Neural cell (in vitro differentiated cells): Measurements from ENCODE around the gene FAM20C. TPM values are rescaled to one million over a fixed set of nuclear protein-coding genes. Genes with fewer than 3 reads are reported as not detected.

Experiments
- H2AFZ ChIP-seq: fragments of 200-600, 300-800 bp; sonication (generic), shearing (Covaris generic); 2 replicates; pipeline ENCODE4 v1.6.0; 2014; ENCODE audit warnings: low read depth, mild to moderate bottlenecking, antibody characterized with exemption, low read length, moderate library complexity
- H3F3A ChIP-seq: fragments of 200-600 bp; shearing (Covaris generic); 2 replicates; pipeline ENCODE4 v1.6.1; 2016; ENCODE audit warnings: mild to moderate bottlenecking, moderate library complexity, mixed read lengths, antibody characterized with exemption, low read length; ENCODE audit not compliant: insufficient read depth, poor library complexity, severe bottlenecking
- H3K27ac ChIP-seq: fragments of 200-600, 300-800 bp; sonication (generic), shearing (Covaris generic); 2 replicates; pipeline ENCODE4 v1.5.1; 2014; ENCODE audit warnings: mild to moderate bottlenecking, low read length, moderate library complexity
- H3K27me3 ChIP-seq: fragments of 300-800, 200-600 bp; sonication (generic), shearing (Covaris generic); 2 replicates; pipeline ENCODE4 v1.6.0; 2014; ENCODE audit warnings: mild to moderate bottlenecking, low read depth, low read length, moderate library complexity; ENCODE audit not compliant: insufficient read depth
- H3K36me3 ChIP-seq: fragments of 300-800, 200-600 bp; sonication (generic), shearing (Covaris generic); 2 replicates; pipeline ENCODE4 v1.5.1; 2014; ENCODE audit warnings: mild to moderate bottlenecking, antibody characterized with exemption, low read length, moderate library complexity; ENCODE audit not compliant: insufficient read depth
- H3K4me2 ChIP-seq: fragments of 300-800, 200-600 bp; sonication (generic), shearing (Covaris generic); 2 replicates; pipeline ENCODE4 v1.6.0; 2014; ENCODE audit warnings: mild to moderate bottlenecking, low read length
- H3K4me3 ChIP-seq: fragments of 300-800, 200-600 bp; sonication (generic), shearing (Covaris generic); 2 replicates; pipeline ENCODE4 v1.5.1; 2014; ENCODE audit warnings: mild to moderate bottlenecking, low read length, moderate library complexity
- H3K79me2 ChIP-seq: fragments of 200-600 bp; shearing (Covaris generic); replicated peaks from 2 replicates; pipeline ENCODE4 v1.6.0; 2014; ENCODE audit warnings: mild to moderate bottlenecking, low read length, moderate library complexity; ENCODE audit not compliant: insufficient read depth
- H3K9ac ChIP-seq: fragments of 300-800, 200-600 bp; sonication (generic), shearing (Covaris generic); 2 replicates; pipeline ENCODE4 v1.6.1; 2016; ENCODE audit warnings: mild to moderate bottlenecking, low read length, mixed read lengths
- H3K9me2 ChIP-seq: fragments of 200-600 bp; shearing (Covaris generic); 2 replicates; pipeline ENCODE4 v1.6.1; 2016; ENCODE audit warnings: mild to moderate bottlenecking, low read length, mixed read lengths; ENCODE audit not compliant: insufficient read depth
- H3K9me3 ChIP-seq: fragments of 200-600, 300-800 bp; sonication (generic), shearing (Covaris generic); 2 replicates; pipeline ENCODE4 v1.6.1; 2016; ENCODE audit warnings: mild to moderate bottlenecking, mixed run types, low read length, moderate library complexity, mixed read lengths
- H4K20me1 ChIP-seq: fragments of 200-600 bp; shearing (Covaris generic); 2 replicates; pipeline ENCODE4 v1.6.1; 2016; ENCODE audit warnings: mild to moderate bottlenecking, mixed run types; ENCODE audit not compliant: insufficient read depth
- EP300 ChIP-seq: fragments of 450-650 bp; conservative IDR thresholded peaks from 2 replicates; pipeline ENCODE4 v1.6.1; 2014; ENCODE audit warnings: antibody characterized with exemption, mild to moderate bottlenecking, moderate library complexity; ENCODE audit not compliant: poor library complexity, severe bottlenecking
- EZH2 ChIP-seq: fragments of 200-600, 300-800 bp; shearing (Covaris generic), sonication (generic); IDR thresholded peaks from 2 replicates; pipeline ENCODE4 v1.6.1; 2014; ENCODE audit warnings: antibody characterized with exemption, low read length, borderline replicate concordance, mild to moderate bottlenecking; ENCODE audit not compliant: insufficient read depth, poor library complexity, severe bottlenecking
- MXI1 ChIP-seq: fragments of 450-650 bp; conservative IDR thresholded peaks from 2 replicates; pipeline ENCODE4 v1.6.1; 2014; ENCODE audit warnings: antibody characterized with exemption, mild to moderate bottlenecking; ENCODE audit not compliant: poor library complexity, severe bottlenecking
- POLR2AphosphoS5 ChIP-seq: IDR thresholded peaks from 2 replicates; pipeline ENCODE4 v1.6.1; 2012
- RAD21 ChIP-seq: fragments of 450-650 bp; conservative IDR thresholded peaks from 2 replicates; pipeline ENCODE4 v1.6.1; 2014; ENCODE audit warnings: antibody characterized with exemption, mild to moderate bottlenecking, moderate library complexity
- SMC3 ChIP-seq: fragments of 450-650 bp; conservative IDR thresholded peaks from 2 replicates; pipeline ENCODE4 v1.6.1; 2014; ENCODE audit warnings: antibody characterized with exemption, mild to moderate bottlenecking, moderate library complexity; ENCODE audit not compliant: poor library complexity
- TAF1 ChIP-seq: IDR thresholded peaks from 2 replicates; pipeline ENCODE4 v1.6.1; 2012; ENCODE audit warnings: low read depth
- polyA plus RNA-seq: library from polyadenylated mRNA; depleted of rRNA; stranded (reverse); fragments of >200 nt; gene quantifications from 2 replicates; pipeline ENCODE4 v1.2.3, GENCODE V29; 2014
- TF ChIP-seq, protein P1 (sequence below): IDR thresholded peaks from 2 replicates; pipeline ENCODE4 v1.6.1; 2012; ENCODE audit warnings: borderline replicate concordance
- TF ChIP-seq, protein P2 (sequence below): fragments of 450-650 bp; IDR thresholded peaks from 2 replicates; pipeline ENCODE4 v1.5.1; 2014; ENCODE audit warnings: antibody characterized with exemption, mild to moderate bottlenecking, moderate library complexity; ENCODE audit not compliant: poor library complexity, severe bottlenecking

FAM20C gene
- polyA plus RNA-seq, 1 donor from 2014 or later: 22.7 TPM

DNA sequence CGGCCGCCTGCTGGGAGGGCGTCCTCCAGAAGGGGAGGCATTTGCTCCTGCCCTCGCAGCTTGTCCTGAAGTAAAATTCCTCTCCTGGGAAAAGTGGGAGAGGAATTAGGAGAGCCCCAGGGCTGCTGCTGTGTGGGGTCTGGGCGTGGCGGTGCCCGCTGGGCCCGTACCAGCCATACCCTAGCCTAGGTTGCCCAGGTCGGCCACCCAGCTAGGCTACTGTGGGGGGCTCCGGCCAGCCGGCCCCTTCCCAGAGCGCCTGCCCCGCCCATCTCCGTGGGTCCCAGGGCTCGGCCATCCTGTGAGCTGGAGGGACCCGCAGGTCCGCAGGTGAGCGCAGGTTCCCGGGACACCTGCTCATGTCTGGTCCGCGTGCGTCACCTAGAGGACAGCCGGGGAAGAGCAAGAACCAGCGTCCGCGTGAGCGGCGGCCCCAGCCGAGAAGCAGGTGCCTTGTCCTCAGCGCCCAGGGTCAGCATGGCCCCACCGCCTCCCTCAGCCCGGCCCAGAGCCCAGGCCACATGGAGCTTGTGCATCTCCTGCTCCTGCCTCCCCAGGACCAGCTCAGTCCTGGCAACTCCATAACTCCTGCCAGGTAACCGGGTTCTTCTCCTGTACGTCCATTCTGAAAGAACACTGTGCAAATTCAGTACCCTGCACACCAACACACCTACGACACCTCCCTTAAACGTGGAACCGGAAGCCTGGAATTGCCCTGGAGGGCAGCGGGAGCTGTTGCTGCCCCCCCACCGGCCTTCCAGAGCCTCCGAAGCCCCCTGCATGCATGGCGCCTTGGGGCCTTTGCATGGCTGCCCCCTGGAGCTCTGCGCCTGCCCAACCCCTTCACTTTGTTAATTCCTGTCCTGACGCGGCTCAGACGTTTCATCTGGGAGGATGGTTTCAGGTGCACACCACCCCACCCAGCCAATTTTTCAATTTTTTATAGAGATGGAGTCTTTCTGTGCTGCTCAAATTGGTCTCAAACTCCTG lies 74.8 kb downstream of the FAM20C start:
- no peaks in the 10 kb centered on the region for H3F3A ChIP-seq
- H3K27ac ChIP-seq: no peak overlapping the region
- H3K9me2 ChIP-seq: no peaks in the 10 kb centered on the region
- no peak overlapping the region for H3K9ac ChIP-seq
- H3K4me3 ChIP-seq: no peak overlapping the region
- TF ChIP-seq MXI1: no peak
- TF ChIP-seq, protein P1, sequence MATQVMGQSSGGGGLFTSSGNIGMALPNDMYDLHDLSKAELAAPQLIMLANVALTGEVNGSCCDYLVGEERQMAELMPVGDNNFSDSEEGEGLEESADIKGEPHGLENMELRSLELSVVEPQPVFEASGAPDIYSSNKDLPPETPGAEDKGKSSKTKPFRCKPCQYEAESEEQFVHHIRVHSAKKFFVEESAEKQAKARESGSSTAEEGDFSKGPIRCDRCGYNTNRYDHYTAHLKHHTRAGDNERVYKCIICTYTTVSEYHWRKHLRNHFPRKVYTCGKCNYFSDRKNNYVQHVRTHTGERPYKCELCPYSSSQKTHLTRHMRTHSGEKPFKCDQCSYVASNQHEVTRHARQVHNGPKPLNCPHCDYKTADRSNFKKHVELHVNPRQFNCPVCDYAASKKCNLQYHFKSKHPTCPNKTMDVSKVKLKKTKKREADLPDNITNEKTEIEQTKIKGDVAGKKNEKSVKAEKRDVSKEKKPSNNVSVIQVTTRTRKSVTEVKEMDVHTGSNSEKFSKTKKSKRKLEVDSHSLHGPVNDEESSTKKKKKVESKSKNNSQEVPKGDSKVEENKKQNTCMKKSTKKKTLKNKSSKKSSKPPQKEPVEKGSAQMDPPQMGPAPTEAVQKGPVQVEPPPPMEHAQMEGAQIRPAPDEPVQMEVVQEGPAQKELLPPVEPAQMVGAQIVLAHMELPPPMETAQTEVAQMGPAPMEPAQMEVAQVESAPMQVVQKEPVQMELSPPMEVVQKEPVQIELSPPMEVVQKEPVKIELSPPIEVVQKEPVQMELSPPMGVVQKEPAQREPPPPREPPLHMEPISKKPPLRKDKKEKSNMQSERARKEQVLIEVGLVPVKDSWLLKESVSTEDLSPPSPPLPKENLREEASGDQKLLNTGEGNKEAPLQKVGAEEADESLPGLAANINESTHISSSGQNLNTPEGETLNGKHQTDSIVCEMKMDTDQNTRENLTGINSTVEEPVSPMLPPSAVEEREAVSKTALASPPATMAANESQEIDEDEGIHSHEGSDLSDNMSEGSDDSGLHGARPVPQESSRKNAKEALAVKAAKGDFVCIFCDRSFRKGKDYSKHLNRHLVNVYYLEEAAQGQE: no peak
- no peak for TF ChIP-seq RAD21
- TF ChIP-seq TAF1: no peak
- TF ChIP-seq EP300: no peak
- TF ChIP-seq, protein P2, sequence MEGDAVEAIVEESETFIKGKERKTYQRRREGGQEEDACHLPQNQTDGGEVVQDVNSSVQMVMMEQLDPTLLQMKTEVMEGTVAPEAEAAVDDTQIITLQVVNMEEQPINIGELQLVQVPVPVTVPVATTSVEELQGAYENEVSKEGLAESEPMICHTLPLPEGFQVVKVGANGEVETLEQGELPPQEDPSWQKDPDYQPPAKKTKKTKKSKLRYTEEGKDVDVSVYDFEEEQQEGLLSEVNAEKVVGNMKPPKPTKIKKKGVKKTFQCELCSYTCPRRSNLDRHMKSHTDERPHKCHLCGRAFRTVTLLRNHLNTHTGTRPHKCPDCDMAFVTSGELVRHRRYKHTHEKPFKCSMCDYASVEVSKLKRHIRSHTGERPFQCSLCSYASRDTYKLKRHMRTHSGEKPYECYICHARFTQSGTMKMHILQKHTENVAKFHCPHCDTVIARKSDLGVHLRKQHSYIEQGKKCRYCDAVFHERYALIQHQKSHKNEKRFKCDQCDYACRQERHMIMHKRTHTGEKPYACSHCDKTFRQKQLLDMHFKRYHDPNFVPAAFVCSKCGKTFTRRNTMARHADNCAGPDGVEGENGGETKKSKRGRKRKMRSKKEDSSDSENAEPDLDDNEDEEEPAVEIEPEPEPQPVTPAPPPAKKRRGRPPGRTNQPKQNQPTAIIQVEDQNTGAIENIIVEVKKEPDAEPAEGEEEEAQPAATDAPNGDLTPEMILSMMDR: peak; percentile 24
- TF ChIP-seq POLR2AphosphoS5: no peak
- no peak for TF ChIP-seq SMC3
- TF ChIP-seq EZH2: no peak
- H3K79me2 ChIP-seq: no peaks in the 10 kb centered on the region
- no peaks in the 10 kb centered on the region for H4K20me1 ChIP-seq
- H3K4me2 ChIP-seq: no peak overlapping the region
- H3K36me3 ChIP-seq: peaks cover 3% of the 10 kb centered on the region
- H3K27me3 ChIP-seq: no peaks in the 10 kb centered on the region
- no peak overlapping the region for H2AFZ ChIP-seq
- peaks cover 5% of the 10 kb centered on the region for H3K9me3 ChIP-seq

DNA sequence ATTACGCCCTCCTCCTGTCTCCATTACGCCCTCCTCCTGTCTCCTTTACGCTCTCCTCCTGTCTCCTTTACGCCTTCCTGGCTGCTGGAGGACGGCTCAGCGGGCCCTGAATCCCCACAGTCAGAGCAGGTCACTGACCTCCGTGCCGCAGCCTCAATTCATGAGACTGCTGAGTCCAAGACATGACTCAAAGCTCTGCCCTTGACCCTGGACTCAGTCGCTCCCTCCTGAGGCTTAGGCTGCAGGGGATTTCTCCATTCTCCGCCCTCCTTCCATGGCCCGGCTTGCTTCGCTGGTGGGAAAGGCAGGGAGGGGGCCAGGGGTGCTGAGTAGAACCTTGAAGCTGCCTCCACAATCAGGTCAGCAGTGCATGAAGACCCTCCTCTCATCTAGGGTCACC lies 76.6 kb downstream of the FAM20C start:
- Histone ChIP-seq H3F3A (no peaks in the 10 kb centered on the region), H3K27me3 (no peaks in the 10 kb centered on the region), H3K79me2 (no peaks in the 10 kb centered on the region), H3K27ac (no peak overlapping the region), H2AFZ (no peak overlapping the region), H3K9me3 (peaks cover 11% of the 10 kb centered on the region), H3K9me2 (no peaks in the 10 kb centered on the region), H3K36me3 (no peaks in the 10 kb centered on the region), H4K20me1 (no peaks in the 10 kb centered on the region), H3K9ac (no peak overlapping the region), H3K4me3 (no peak overlapping the region), H3K4me2 (no peak overlapping the region)
- TF ChIP-seq RAD21 (no peak), POLR2AphosphoS5 (no peak), MXI1 (no peak), EZH2 (no peak), SMC3 (no peak), EP300 (no peak), TAF1 (no peak)
- TF ChIP-seq, protein P1: no peak
- TF ChIP-seq, protein P2: no peak
